HepG2 (cell line): ENCODE data around the gene EMC8. TPM values are rescaled to one million over a fixed set of nuclear protein-coding genes. Genes with fewer than 3 reads are reported as not detected.

Source experiments
- ARID4A ChIP-seq: sonication (generic); formaldehyde crosslinking; IDR thresholded peaks from 2 replicates; pipeline ENCODE4 v1.5.0; 2020; ENCODE audit warnings: mild to moderate bottlenecking, missing genetic modification reagents, borderline replicate concordance
- ATF5 ChIP-seq: sonication (generic); formaldehyde crosslinking; IDR thresholded peaks from 2 replicates; pipeline ENCODE4 v1.4.0; 2020; ENCODE audit warnings: mild to moderate bottlenecking, low read depth, missing genetic modification reagents
- CBFB ChIP-seq: sonication (generic); formaldehyde crosslinking; IDR thresholded peaks from 2 replicates; pipeline ENCODE4 v1.4.0; 2020; ENCODE audit warnings: missing genetic modification reagents
- FOXP4 ChIP-seq: sonication (generic); formaldehyde crosslinking; IDR thresholded peaks from 2 replicates; pipeline ENCODE4 v1.4.0; 2020; ENCODE audit warnings: missing genetic modification reagents
- MLXIP ChIP-seq: sonication (generic); formaldehyde crosslinking; IDR thresholded peaks from 2 replicates; pipeline ENCODE4 v1.9.0; 2021; ENCODE audit warnings: missing genetic modification reagents, borderline replicate concordance
- MTF2 ChIP-seq: sonication (generic); formaldehyde crosslinking; IDR thresholded peaks from 2 replicates; pipeline ENCODE4 v1.5.0; 2020; ENCODE audit warnings: missing genetic modification reagents, borderline replicate concordance
- NFE2L2 ChIP-seq: fragments of 150-350 bp; IDR thresholded peaks from 2 replicates; pipeline ENCODE4 v1.6.1; 2014; ENCODE audit warnings: low read length
- NFYC ChIP-seq: IDR thresholded peaks from 2 replicates; pipeline ENCODE4 v1.6.1; 2016; ENCODE audit warnings: missing genetic modification reagents, missing compliant biosample characterization
- ZBTB38 ChIP-seq: sonication (generic); formaldehyde crosslinking; IDR thresholded peaks from 2 replicates; pipeline ENCODE4 v1.5.1; 2020; ENCODE audit warnings: mild to moderate bottlenecking, missing genetic modification reagents
- ZIK1 ChIP-seq: sonication (generic); formaldehyde crosslinking; IDR thresholded peaks from 2 replicates; pipeline ENCODE4 v1.5.0; 2020; ENCODE audit warnings: mild to moderate bottlenecking, low read depth, missing genetic modification reagents, borderline replicate concordance
- ZMAT5 ChIP-seq: sonication (generic); formaldehyde crosslinking; IDR thresholded peaks from 2 replicates; pipeline ENCODE4 v1.5.0; 2020; ENCODE audit warnings: mild to moderate bottlenecking, low read depth, missing genetic modification reagents, borderline replicate concordance
- ZNF253 ChIP-seq: sonication (generic); formaldehyde crosslinking; IDR thresholded peaks from 2 replicates; pipeline ENCODE4 v1.8.0; 2022; ENCODE audit warnings: mild to moderate bottlenecking, missing genetic modification reagents, borderline replicate concordance
- ZNF263 ChIP-seq: sonication (generic); formaldehyde crosslinking; IDR thresholded peaks from 2 replicates; pipeline ENCODE4 v1.4.0; 2020; ENCODE audit warnings: missing genetic modification reagents
- ZNF296 ChIP-seq: sonication (generic); formaldehyde crosslinking; conservative IDR thresholded peaks from 2 replicates; pipeline ENCODE4 v1.5.0; 2020; ENCODE audit warnings: mild to moderate bottlenecking, missing genetic modification reagents
- ZNF569 ChIP-seq: sonication (generic); formaldehyde crosslinking; IDR thresholded peaks from 2 replicates; pipeline ENCODE4 v1.5.0; 2020; ENCODE audit warnings: mild to moderate bottlenecking, missing genetic modification reagents, moderate library complexity, borderline replicate concordance
- ZNF691 ChIP-seq: sonication (generic); formaldehyde crosslinking; IDR thresholded peaks from 2 replicates; pipeline ENCODE4 v1.4.0; 2020; ENCODE audit warnings: missing genetic modification reagents, low read depth, mild to moderate bottlenecking, borderline replicate concordance
- ZNF737 ChIP-seq: sonication (generic); formaldehyde crosslinking; IDR thresholded peaks from 2 replicates; pipeline ENCODE4 v1.5.0; 2020; ENCODE audit warnings: missing genetic modification reagents, mild to moderate bottlenecking, borderline replicate concordance
- ZSCAN9 ChIP-seq: IDR thresholded peaks from 2 replicates; pipeline ENCODE4 v1.6.1; 2016; ENCODE audit warnings: borderline replicate concordance
- polyA plus RNA-seq, 8 experiments: library from polyadenylated mRNA; depleted of rRNA in 3 of 8; stranded (reverse) in 7 of 8; unstranded in 1 of 8; fragments of >200 nt; fragmentation: Illumina TruSeq in 4 of 8; extraction: Trizol in 4 of 8; gene quantifications; 2 replicates each; pipeline versions ENCODE4 v1.2.1 to v1.2.3, GENCODE V29; 2011 to 2016; ENCODE audit warnings: low read depth in 4 of 8, missing spikeins in 1 of 8, mixed read lengths in 1 of 8; ENCODE audit not compliant: insufficient read depth in 1 of 8
- total RNA-seq, 5 experiments: library from RNA; depleted of rRNA; stranded (reverse); fragments of >200 nt; fragmentation: Illumina TruSeq; extraction: Trizol; gene quantifications; 2 replicates each; pipeline ENCODE4 v1.2.3, GENCODE V29; 2016; ENCODE audit warnings: low read depth in 1 of 5

Gene EMC8
- total and polyA plus RNA-seq, 2 of the 13 experiments (the other 11 are each of a cell fraction or from before 2014, with no cell fraction given) = 55.0 to 76.0 TPM

GRCh38 chr16:85781695-85782370, 17.5 kb downstream of the EMC8 start (continued):
- TF ChIP-seq ARID4A (CRISPR knock-in tag) (peak; percentile 42), ZNF691 (CRISPR knock-in tag) (no peak), NFYC (no peak), ZNF569 (CRISPR knock-in tag) (no peak), MTF2 (no peak), ZNF253 (CRISPR knock-in tag) (no peak), FOXP4 (CRISPR knock-in tag) (no peak), CBFB (no peak), ZMAT5 (no peak), NFE2L2 (no peak), ZSCAN9 (CRISPR knock-in tag) (no peak), ZNF296 (no peak), ZNF263 (CRISPR knock-in tag) (no peak), MLXIP (CRISPR knock-in tag) (no peak), ATF5 (CRISPR knock-in tag) (no peak), ZNF737 (CRISPR knock-in tag) (no peak), ZBTB38 (peak; percentile 94), ZIK1 (CRISPR knock-in tag) (no peak)
